Nephron (organoid): ENCODE measurements around the gene SELENOH.

Source experiments
- H3K27ac Mint-ChIP-seq, 3 experiments: 2 replicates each; pipeline ENCODE4 v1.8.0; 2020; ENCODE audit warnings: mixed read lengths in 3 of 3, mild to moderate bottlenecking in 2 of 3, moderate library complexity in 1 of 3
- H3K27me3 Mint-ChIP-seq: 2 replicates; pipeline ENCODE4 v1.8.0; 2021; ENCODE audit warnings: low read depth, mild to moderate bottlenecking, moderate library complexity, mixed read lengths
- H3K36me3 Mint-ChIP-seq: 2 replicates; pipeline ENCODE4 v1.8.0; 2020; ENCODE audit warnings: low read depth, mixed read lengths
- H3K4me1 Mint-ChIP-seq: 2 replicates; pipeline ENCODE4 v1.8.0; 2020; ENCODE audit warnings: mixed read lengths
- H3K4me3 Mint-ChIP-seq, 3 experiments: 2 replicates each; pipeline ENCODE4 v1.8.0; 2020; ENCODE audit warnings: mild to moderate bottlenecking in 3 of 3, mixed read lengths in 3 of 3, moderate library complexity in 2 of 3
- H3K9me3 Mint-ChIP-seq: 2 replicates; pipeline ENCODE4 v1.8.0; 2020; ENCODE audit warnings: mixed read lengths
- CTCF ChIP-seq, 3 experiments: fragments of 200-600 bp; sonication (generic); IDR thresholded peaks; one replicate each; pipeline ENCODE4 v1.5.0; 2021; ENCODE audit warnings: antibody characterized with exemption in 3 of 3; ENCODE audit not compliant: unreplicated experiment in 3 of 3

Gene SELENOH, protein sequence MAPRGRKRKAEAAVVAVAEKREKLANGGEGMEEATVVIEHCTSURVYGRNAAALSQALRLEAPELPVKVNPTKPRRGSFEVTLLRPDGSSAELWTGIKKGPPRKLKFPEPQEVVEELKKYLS

GRCh38 chr11:57741132-57742086, at the start of gene SELENOH:
TSS of gene SELENOH (plus strand) at chr11:57741491. CDS start at chr11:57741596, 105 bp downstream.
- Mint-ChIP-seq H3K4me3 (peak within 1 kb of the TSS; percentile 95 to 99 (median 97)), H3K4me1 (peaks cover 18% of the 10 kb centered on the region)
- no peak for TF ChIP-seq CTCF (IDR thresholded peaks at IDR 0.05; ENCODE audit: unreplicated experiment in 3 of 3)

GRCh38 chr11:57698843-57699365, 42.4 kb upstream of the SELENOH start:
- no peaks in the 10 kb centered on the region for H3K9me3 Mint-ChIP-seq

More at GRCh38 chr11:57741132-57742086, at the start of gene SELENOH:
- no peaks in the 10 kb centered on the region for H3K9me3 Mint-ChIP-seq
- peak within 1 kb of the TSS; percentile 97 to 99 (median 98) for H3K27ac Mint-ChIP-seq
- H3K36me3 Mint-ChIP-seq, result peaks cover 61% of the 10 kb centered on the region
- H3K27me3 Mint-ChIP-seq, result peaks cover 7% of the 10 kb centered on the region

GRCh38 chr11:57699813-57700212, 41.5 kb upstream of the SELENOH start:
- no peaks in the 10 kb centered on the region for H3K27me3 Mint-ChIP-seq
- H3K4me3 Mint-ChIP-seq, result no peak overlapping the region
- TF ChIP-seq CTCF (IDR thresholded peaks at IDR 0.05; ENCODE audit: unreplicated experiment in 3 of 3), result no peak
- no peak overlapping the region for H3K27ac Mint-ChIP-seq
- no peaks in the 10 kb centered on the region for H3K9me3 Mint-ChIP-seq
- no peaks in the 10 kb centered on the region for H3K4me1 Mint-ChIP-seq
- H3K36me3 Mint-ChIP-seq, result peaks cover 63% of the 10 kb centered on the region

More at GRCh38 chr11:57698843-57699365, 42.4 kb upstream of the SELENOH start:
- TF ChIP-seq CTCF (IDR thresholded peaks at IDR 0.05; ENCODE audit: unreplicated experiment in 3 of 3), result no peak
- H3K36me3 Mint-ChIP-seq, result peaks cover 55% of the 10 kb centered on the region
- no peaks in the 10 kb centered on the region for H3K4me1 Mint-ChIP-seq
- no peaks in the 10 kb centered on the region for H3K27me3 Mint-ChIP-seq
- H3K27ac Mint-ChIP-seq, result no peak overlapping the region
- no peak overlapping the region for H3K4me3 Mint-ChIP-seq

DNA sequence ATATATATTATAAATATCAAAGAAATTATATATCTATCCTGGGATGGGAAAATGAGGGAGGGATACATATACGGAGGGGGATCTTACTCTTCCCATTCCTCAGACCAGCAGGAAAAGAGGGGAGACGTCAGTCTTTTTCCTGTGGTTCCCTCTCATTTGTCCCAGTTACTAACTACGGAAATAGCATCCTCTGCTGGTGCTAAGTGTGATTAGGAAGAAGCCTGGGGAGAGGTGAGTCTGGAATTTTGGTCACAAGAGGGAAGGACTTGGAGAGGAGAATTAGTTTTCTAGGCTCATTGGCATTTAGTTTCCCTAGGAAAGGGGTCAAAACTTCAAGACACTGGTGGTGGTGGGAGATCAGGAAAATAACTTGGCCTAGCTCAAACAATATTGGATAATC, 40.9 kb upstream of the SELENOH start:
- H3K4me1 Mint-ChIP-seq, result no peaks in the 10 kb centered on the region
- no peak overlapping the region for H3K4me3 Mint-ChIP-seq
- no peaks in the 10 kb centered on the region for H3K27me3 Mint-ChIP-seq
- no peaks in the 10 kb centered on the region for H3K9me3 Mint-ChIP-seq
- TF ChIP-seq CTCF (IDR thresholded peaks at IDR 0.05; ENCODE audit: unreplicated experiment in 3 of 3), result no peak
- peaks cover 63% of the 10 kb centered on the region for H3K36me3 Mint-ChIP-seq
- no peak overlapping the region for H3K27ac Mint-ChIP-seq

DNA sequence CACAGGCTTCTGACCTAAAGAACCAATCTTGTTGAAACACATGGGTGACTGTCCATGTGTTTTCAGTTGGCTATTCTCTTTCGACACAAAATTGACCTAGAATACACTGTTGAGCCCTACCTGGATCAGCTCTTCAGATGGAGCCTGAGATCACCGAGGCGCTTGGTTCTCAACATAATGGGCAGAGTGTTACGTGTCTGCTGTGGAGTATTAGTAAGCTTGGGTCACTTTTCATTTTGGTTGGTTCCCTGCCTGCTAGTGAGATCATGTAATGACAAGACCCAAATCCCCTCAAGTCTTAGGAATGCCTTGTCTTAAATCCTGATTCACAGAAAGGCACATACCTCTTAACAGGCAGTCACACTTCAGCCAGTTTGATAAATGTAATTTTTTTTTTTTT, 38.0 kb upstream of the SELENOH start:
- H3K4me1 Mint-ChIP-seq, result no peaks in the 10 kb centered on the region
- peaks cover 56% of the 10 kb centered on the region for H3K36me3 Mint-ChIP-seq
- no peak overlapping the region for H3K27ac Mint-ChIP-seq
- H3K27me3 Mint-ChIP-seq, result no peaks in the 10 kb centered on the region
- no peaks in the 10 kb centered on the region for H3K9me3 Mint-ChIP-seq
- TF ChIP-seq CTCF (IDR thresholded peaks at IDR 0.05; ENCODE audit: unreplicated experiment in 3 of 3), result no peak
- no peak overlapping the region for H3K4me3 Mint-ChIP-seq
